GM11168 (cell line): ENCODE results near the gene IRF4.

Experiments
- in situ Hi-C: fragments of 300-500 bp; cut with MboI; formaldehyde crosslinking; loops from one replicate; pipeline ENCODE4 v1.12.0; 2022; ENCODE audit warnings: low sequenced_read_pairs; ENCODE audit not compliant: unreplicated experiment

The IRF4 gene

GRCh38 chr6:352896-353470 is 38.6 kb upstream of the IRF4 start:
- in situ Hi-C loops: no loop called here

- in situ Hi-C loops: no loop called here
Measured at GRCh38 chr6:353642-354614, 37.6 kb upstream of the IRF4 start.

- in situ Hi-C loops: no loop called here
Measured at GRCh38 chr6:354631-355280, 36.8 kb upstream of the IRF4 start.

GRCh38 chr6:355373-356208 is 36.0 kb upstream of the IRF4 start:
- in situ Hi-C loops: no loop called here

GRCh38 chr6:356828-357251 is 34.7 kb upstream of the IRF4 start:
- in situ Hi-C loops: no loop called here

- in situ Hi-C loops: no loop called here
Measured at GRCh38 chr6:357261-357790, 34.2 kb upstream of the IRF4 start.

GRCh38 chr6:357791-358341 is 33.7 kb upstream of the IRF4 start:
- in situ Hi-C loops: no loop called here

GRCh38 chr6:358432-358831 is 33.1 kb upstream of the IRF4 start:
- in situ Hi-C loops: no loop called here

GRCh38 chr6:358847-359246 is 32.7 kb upstream of the IRF4 start:
- in situ Hi-C loops: no loop called here

GRCh38 chr6:359261-360035 is 32.1 kb upstream of the IRF4 start:
- in situ Hi-C loops: no loop called here

GRCh38 chr6:360349-360748 is 31.2 kb upstream of the IRF4 start:
- in situ Hi-C loops: no loop called here

- in situ Hi-C loops: no loop called here
Measured at GRCh38 chr6:360764-361373, 30.7 kb upstream of the IRF4 start.

GRCh38 chr6:361411-362132 is 30.0 kb upstream of the IRF4 start:
- in situ Hi-C loops: no loop called here

- in situ Hi-C loops: no loop called here
Measured at GRCh38 chr6:362231-362923, 29.2 kb upstream of the IRF4 start.

GRCh38 chr6:362924-363249 is 28.7 kb upstream of the IRF4 start:
- in situ Hi-C loops: no loop called here

GRCh38 chr6:363291-363690 is 28.3 kb upstream of the IRF4 start:
- in situ Hi-C loops: no loop called here

- in situ Hi-C loops: no loop called here
Measured at GRCh38 chr6:363909-364308, 27.6 kb upstream of the IRF4 start.
